ENCODE data around the gene MAPK8IP2. TPM values are rescaled to one million over a fixed set of nuclear protein-coding genes. Genes with fewer than 3 reads are reported as not detected.

Gene MAPK8IP2
- total and polyA plus RNA-seq, 2 of the 13 experiments (the other 11 are each of a cell fraction or from before 2014, with no cell fraction given): 1.3 to 2.6 TPM

DNA sequence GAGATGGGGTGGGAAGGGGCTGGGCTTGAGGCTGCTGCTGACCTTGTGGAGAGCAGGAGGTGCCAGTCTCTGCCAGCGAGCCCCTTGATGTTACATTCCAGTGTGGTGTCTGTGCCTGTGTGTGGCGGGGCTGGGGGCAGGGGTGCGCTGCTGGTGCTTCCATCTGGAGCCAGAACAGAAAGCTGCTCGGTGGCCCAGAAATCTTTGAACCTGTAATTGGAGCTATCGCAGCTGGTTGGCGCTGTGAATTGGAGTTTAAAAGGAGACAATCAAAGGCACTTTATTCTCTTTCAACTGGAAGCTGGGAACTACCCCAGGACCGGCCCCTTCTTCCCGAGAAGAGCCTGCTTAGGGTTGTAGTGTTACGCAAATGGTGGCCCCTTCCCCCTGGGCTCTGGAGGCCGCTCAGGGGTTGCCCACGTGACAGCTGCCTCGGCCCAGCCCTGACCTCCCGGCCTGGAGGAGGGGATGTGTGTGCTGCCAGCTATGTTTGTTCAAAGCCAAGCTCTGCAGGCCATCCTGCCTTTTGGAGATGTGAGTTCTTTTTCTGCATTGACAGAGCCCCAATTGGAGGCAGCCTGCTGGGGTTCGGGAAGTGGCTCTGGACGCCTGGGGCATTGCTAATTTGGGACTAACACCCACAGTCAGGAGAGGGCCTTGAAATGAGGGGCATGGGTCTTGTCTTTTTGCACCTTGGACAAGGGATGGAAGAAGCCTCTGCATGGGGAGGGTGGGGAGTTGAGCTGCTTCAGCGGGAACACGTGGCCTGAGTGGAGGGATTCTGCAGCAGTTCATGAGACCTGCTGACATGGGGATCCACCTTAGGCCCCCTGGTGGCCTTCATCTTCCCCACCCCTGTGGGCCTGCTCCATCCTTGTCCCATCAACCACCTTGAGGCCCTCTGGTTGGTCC is 41.4 kb downstream of the MAPK8IP2 start (continued):
- no peak for TF ChIP-seq PTBP1 (IDR thresholded peaks at IDR 0.05; ENCODE audit: low read depth, low read length, poor library complexity, severe bottlenecking)
- TF ChIP-seq, protein P1, sequence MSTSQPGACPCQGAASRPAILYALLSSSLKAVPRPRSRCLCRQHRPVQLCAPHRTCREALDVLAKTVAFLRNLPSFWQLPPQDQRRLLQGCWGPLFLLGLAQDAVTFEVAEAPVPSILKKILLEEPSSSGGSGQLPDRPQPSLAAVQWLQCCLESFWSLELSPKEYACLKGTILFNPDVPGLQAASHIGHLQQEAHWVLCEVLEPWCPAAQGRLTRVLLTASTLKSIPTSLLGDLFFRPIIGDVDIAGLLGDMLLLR (CRISPR knock-in tag; IDR thresholded peaks at IDR 0.05): 0 out of 2 replicates have a peak, but pooled peaks have one; percentile 15
- no peak for TF ChIP-seq U2AF2 (IDR thresholded peaks at IDR 0.05; ENCODE audit: low read depth, low read length)
- TF ChIP-seq, protein P2, sequence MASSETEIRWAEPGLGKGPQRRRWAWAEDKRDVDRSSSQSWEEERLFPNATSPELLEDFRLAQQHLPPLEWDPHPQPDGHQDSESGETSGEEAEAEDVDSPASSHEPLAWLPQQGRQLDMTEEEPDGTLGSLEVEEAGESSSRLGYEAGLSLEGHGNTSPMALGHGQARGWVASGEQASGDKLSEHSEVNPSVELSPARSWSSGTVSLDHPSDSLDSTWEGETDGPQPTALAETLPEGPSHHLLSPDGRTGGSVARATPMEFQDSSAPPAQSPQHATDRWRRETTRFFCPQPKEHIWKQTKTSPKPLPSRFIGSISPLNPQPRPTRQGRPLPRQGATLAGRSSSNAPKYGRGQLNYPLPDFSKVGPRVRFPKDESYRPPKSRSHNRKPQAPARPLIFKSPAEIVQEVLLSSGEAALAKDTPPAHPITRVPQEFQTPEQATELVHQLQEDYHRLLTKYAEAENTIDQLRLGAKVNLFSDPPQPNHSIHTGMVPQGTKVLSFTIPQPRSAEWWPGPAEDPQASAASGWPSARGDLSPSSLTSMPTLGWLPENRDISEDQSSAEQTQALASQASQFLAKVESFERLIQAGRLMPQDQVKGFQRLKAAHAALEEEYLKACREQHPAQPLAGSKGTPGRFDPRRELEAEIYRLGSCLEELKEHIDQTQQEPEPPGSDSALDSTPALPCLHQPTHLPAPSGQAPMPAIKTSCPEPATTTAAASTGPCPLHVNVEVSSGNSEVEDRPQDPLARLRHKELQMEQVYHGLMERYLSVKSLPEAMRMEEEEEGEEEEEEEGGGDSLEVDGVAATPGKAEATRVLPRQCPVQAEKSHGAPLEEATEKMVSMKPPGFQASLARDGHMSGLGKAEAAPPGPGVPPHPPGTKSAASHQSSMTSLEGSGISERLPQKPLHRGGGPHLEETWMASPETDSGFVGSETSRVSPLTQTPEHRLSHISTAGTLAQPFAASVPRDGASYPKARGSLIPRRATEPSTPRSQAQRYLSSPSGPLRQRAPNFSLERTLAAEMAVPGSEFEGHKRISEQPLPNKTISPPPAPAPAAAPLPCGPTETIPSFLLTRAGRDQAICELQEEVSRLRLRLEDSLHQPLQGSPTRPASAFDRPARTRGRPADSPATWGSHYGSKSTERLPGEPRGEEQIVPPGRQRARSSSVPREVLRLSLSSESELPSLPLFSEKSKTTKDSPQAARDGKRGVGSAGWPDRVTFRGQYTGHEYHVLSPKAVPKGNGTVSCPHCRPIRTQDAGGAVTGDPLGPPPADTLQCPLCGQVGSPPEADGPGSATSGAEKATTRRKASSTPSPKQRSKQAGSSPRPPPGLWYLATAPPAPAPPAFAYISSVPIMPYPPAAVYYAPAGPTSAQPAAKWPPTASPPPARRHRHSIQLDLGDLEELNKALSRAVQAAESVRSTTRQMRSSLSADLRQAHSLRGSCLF (CRISPR knock-in tag; IDR thresholded peaks at IDR 0.05; ENCODE audit: borderline replicate concordance): no peak
- no peak for TF ChIP-seq SRSF1 (optimal IDR thresholded peaks at IDR 0.05; ENCODE audit: low read depth, low read length)
- TF ChIP-seq SP140L (CRISPR knock-in tag; IDR thresholded peaks at IDR 0.05; ENCODE audit: borderline replicate concordance): no peak
- no peak for TF ChIP-seq SMYD3 (CRISPR knock-in tag; IDR thresholded peaks at IDR 0.05)
- 0 out of 2 replicates have a peak, but pooled peaks have one; percentile 60 for TF ChIP-seq ZSCAN20 (CRISPR knock-in tag; IDR thresholded peaks at IDR 0.05; ENCODE audit: borderline replicate concordance)
- TF ChIP-seq NR2C2 (CRISPR knock-in tag; IDR thresholded peaks at IDR 0.05; ENCODE audit: borderline replicate concordance): peak; percentile 86
- TF ChIP-seq, protein P3, sequence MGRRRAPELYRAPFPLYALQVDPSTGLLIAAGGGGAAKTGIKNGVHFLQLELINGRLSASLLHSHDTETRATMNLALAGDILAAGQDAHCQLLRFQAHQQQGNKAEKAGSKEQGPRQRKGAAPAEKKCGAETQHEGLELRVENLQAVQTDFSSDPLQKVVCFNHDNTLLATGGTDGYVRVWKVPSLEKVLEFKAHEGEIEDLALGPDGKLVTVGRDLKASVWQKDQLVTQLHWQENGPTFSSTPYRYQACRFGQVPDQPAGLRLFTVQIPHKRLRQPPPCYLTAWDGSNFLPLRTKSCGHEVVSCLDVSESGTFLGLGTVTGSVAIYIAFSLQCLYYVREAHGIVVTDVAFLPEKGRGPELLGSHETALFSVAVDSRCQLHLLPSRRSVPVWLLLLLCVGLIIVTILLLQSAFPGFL (CRISPR knock-in tag; IDR thresholded peaks at IDR 0.05): no peak
- TF ChIP-seq, protein P4, sequence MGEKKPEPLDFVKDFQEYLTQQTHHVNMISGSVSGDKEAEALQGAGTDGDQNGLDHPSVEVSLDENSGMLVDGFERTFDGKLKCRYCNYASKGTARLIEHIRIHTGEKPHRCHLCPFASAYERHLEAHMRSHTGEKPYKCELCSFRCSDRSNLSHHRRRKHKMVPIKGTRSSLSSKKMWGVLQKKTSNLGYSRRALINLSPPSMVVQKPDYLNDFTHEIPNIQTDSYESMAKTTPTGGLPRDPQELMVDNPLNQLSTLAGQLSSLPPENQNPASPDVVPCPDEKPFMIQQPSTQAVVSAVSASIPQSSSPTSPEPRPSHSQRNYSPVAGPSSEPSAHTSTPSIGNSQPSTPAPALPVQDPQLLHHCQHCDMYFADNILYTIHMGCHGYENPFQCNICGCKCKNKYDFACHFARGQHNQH (CRISPR knock-in tag; IDR thresholded peaks at IDR 0.05): peak; percentile 94
- TF ChIP-seq PHF21A (CRISPR knock-in tag; IDR thresholded peaks at IDR 0.05): peak; percentile 97
- no peak for TF ChIP-seq MBD4 (IDR thresholded peaks at IDR 0.05; ENCODE audit: borderline replicate concordance, low read length)
- TF ChIP-seq, protein P5, sequence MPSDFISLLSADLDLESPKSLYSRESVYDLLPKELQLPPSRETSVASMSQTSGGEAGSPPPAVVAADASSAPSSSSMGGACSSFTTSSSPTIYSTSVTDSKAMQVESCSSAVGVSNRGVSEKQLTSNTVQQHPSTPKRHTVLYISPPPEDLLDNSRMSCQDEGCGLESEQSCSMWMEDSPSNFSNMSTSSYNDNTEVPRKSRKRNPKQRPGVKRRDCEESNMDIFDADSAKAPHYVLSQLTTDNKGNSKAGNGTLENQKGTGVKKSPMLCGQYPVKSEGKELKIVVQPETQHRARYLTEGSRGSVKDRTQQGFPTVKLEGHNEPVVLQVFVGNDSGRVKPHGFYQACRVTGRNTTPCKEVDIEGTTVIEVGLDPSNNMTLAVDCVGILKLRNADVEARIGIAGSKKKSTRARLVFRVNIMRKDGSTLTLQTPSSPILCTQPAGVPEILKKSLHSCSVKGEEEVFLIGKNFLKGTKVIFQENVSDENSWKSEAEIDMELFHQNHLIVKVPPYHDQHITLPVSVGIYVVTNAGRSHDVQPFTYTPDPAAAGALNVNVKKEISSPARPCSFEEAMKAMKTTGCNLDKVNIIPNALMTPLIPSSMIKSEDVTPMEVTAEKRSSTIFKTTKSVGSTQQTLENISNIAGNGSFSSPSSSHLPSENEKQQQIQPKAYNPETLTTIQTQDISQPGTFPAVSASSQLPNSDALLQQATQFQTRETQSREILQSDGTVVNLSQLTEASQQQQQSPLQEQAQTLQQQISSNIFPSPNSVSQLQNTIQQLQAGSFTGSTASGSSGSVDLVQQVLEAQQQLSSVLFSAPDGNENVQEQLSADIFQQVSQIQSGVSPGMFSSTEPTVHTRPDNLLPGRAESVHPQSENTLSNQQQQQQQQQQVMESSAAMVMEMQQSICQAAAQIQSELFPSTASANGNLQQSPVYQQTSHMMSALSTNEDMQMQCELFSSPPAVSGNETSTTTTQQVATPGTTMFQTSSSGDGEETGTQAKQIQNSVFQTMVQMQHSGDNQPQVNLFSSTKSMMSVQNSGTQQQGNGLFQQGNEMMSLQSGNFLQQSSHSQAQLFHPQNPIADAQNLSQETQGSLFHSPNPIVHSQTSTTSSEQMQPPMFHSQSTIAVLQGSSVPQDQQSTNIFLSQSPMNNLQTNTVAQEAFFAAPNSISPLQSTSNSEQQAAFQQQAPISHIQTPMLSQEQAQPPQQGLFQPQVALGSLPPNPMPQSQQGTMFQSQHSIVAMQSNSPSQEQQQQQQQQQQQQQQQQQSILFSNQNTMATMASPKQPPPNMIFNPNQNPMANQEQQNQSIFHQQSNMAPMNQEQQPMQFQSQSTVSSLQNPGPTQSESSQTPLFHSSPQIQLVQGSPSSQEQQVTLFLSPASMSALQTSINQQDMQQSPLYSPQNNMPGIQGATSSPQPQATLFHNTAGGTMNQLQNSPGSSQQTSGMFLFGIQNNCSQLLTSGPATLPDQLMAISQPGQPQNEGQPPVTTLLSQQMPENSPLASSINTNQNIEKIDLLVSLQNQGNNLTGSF (CRISPR knock-in tag; IDR thresholded peaks at IDR 0.05): peak; percentile 49; the same call in 1 of the 2 replicates
